Measurements from ENCODE around the gene TXNDC5.

- no peak for TF ChIP-seq GATA2 (IDR thresholded peaks at IDR 0.05; ENCODE audit: low read depth, low read length)
- TF ChIP-seq GATA3 (IDR thresholded peaks at IDR 0.05; ENCODE audit: low read depth, low read length), result no peak
Measured at GRCh38 chr6:7879980-7880717, 30.4 kb downstream of the TXNDC5 start.
